Stimulated activated CD4-positive, alpha-beta T cell treated with anti-CD3 and anti-CD28 coated beads, Interleukin-1b, Interleukin-23, amount 100 ng/mL, for 24 hours (primary cell): Measurements from ENCODE around the gene ONECUT1.
"Not testable (repeated sequence)": the region's sequence is repeated elsewhere in the genome, so short reads cannot be mapped to it uniquely, and the experiment has no call there.

Experiments
- DNase-seq, 4 experiments: peaks; one replicate each; pipeline ENCODE4 v3.0.0-alpha.2; 2020; ENCODE audit warnings: low read depth in 4 of 4, low spot score in 1 of 4

The ONECUT1 gene

DNA sequence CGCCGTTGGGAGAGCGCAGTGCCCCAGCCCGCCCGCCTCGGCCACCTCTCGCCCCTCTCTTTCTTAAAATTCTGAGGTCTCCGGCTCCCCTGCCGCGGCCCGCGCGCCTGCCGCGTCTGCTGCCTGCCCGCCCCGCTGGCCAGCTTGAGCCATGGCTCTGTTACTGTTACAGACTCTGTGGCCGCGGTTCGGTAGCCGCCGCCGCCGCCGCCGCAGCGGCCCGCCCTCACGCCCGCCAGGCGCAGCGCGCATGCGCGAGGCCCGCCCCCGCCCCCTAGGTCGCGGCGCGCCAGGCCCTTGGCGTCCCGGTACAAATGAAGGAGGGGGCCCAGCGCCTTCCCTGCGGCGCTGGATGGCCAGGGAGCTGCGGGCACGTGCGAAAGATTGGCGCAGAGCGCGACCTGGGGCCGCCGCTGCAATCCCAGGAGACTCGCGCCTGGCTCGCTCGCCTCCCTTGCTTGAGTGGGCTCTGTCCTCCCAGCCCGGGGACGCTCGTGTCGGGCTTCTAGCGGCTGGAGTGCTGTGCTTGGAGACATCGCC, at the start of gene ONECUT1:
TSS of gene ONECUT1 (minus strand) at position 168 of the 540 bp plus-strand sequence. CDS start 452 bp downstream, outside the sequence.
- peak in 3 of 4 experiments; percentile 35 to 43 (median 38) for DNase-seq

- DNase-seq: no peak
Observed at GRCh38 chr15:52834379-52834778, 44.2 kb upstream of the ONECUT1 start.

GRCh38 chr15:52824169-52824942, 34.2 kb upstream of the ONECUT1 start:
- not testable (repeated sequence) for DNase-seq

- DNase-seq: no peak
Observed at GRCh38 chr15:52822475-52822874, 32.3 kb upstream of the ONECUT1 start.

DNA sequence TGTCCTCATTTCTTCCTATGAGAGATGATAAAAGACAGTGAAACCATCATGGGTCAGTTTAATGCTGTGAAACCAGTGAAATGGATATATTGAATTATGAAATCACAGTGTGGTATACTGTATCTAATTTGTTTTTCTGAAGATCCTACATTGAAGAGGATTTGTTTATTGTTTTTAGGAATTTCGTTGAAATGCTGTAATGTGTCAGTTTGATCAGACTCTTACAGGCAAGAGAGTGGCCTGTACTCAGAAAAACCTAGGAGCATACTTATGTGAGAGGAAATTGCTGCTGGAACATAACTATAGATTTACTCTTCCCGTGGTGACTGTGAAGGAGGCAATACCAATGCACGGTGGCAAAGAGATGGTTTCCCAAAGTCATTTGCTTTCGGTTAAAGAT, 29.1 kb upstream of the ONECUT1 start:
- DNase-seq: no peak

- DNase-seq: not testable (repeated sequence)
Observed at GRCh38 chr15:52815899-52816298, 25.8 kb upstream of the ONECUT1 start.

- DNase-seq: no peak
Observed at GRCh38 chr15:52808996-52809395, 18.9 kb upstream of the ONECUT1 start.

DNA sequence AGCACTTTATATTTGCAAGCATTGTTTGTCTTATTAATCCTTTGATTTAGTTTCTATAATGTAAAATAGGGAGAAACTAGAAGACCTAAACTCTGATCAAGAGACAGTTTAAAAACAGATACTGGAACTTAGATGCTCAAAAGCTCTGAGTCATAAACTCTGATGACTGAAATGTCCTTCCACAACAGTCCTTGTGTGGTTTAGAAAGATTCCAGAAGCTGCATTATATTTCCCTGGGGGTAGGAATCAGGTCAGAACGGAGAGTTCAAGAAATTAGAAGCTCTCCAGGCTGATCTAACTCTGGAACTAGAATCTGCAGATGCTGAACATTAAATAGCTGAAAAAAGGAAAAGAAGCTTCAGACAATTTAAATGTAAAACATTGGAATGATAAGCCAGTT, 18.3 kb upstream of the ONECUT1 start:
- DNase-seq: no peak

DNA sequence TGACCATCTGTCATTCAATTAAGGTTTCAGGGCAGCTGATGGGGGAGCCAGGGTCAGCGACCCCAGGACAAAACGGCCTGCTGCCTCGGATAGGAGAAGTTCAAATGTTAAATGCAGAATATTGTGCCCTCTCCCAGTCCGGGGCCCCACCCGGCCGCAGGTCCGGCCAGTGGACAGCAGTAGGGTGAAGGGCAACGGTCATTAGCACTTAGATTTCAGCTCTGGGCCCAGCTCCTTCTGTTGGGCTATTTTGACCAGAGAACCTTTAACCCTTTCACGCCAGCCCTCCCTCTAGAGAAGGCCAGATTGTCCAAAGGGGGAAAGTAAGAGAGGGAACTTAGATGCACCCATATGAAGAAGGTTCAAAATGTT, 16.1 kb upstream of the ONECUT1 start:
- DNase-seq: no peak

DNA sequence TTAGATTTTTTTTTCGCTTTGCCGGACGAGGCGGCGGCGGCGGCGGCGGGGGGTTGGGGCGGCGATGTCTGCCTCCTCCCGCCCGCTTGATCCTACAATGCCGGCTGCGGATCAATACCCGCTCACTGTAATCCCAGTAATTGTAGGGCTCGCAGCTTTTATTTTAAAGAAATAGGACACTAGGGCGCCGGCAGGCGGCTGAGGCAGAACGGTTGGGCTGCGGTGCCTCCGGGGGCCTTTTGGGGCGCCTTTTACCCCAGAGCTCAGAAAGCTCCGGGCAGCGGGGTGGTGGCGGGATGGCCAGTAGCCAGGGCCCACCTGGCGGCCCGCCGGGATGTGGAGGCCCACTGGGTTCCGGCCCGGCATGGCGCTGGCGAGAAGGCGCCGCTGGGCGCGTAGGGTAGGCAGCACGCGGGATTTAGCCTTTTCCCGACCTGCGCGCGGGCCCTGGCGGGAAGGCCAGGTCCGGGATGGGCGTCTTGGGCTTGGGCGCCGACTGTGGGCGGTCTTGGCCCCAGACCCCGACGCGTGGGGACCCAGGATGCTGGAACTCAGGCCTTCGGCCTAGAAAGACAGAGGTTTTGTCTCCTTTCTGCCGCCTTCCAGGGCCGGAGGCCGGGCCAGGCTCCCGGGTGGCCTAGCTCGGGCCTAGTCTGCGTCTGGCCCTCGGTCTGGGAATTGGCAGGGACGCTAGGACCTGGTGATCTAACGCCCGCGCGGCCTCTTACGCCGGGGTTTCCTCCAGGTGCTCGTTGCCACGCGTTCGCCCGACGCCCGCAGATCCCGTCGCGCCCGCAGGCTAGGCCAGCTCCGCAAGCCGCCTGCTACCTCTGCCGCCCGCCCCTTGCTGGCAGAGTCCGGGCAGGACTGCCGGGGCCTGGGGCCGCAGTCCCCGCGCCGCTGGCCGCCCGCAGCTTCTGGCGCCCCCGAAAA, 15.5 kb upstream of the ONECUT1 start:
- DNase-seq: no peak

DNA sequence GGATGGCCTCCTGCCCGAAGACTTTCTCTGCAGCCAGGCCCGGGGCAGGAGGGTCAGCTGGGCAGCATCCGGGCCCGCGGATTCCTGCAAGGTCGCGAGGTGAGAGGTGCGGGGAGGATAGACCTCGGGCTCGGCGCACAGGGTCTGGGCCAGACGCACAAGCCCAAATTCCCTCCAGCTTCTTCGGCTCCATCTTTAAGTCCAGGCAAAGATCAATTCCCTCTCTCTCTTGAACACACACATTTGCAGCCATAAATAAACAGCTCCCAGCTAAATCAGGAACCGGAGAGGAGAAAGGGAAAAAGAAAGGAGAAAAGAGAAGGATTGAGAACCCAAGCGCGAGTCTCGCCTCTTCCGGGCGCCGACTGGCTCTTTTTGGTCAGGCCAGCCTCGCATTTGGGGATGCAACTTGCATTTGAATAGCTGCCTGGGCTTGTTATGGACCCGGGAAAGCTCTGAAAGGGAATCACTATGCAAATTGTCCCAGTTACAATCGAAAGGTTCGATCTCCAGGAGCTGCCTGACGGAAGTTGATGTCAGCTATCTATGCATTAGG, 14.5 kb upstream of the ONECUT1 start:
- DNase-seq: no peak

DNA sequence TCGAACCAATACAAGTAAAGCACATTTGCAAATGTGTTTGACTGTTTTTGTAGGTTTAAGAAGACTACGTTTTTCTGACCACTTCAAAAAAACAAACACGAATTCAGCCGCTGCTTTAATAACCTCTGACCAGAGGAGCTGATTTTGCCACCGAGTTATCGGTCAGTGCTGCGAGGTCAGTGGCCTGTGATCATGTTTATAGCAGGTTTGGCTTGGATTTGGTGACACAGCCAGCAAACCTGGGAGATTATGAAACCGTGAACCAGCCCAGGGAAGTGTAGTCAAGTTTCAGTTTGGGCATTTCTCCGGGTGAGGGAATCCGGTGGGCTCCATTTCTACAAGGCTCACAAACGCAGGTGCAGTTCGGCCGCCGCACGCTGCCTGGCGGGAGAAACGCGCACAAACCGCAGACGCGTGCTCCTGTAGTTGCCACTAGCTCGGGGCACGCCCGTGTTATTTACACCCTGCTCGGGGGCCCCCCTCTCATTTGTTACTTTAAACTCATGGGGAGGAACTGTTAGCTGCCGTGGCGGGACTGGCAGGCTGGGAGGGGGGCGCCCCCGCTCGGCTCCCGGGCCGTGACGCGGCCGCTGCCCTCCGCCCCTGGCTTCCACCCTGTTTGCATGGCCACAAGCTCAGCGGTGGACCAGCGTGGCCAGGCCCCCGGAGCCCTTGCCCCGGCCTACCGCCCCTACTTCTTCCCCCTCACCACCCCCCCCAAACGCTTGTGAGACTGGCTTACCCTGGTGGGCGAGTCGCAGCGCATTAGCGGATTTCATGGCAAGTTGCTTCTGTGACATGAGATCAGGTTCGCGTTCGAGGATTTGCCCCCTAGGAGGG, 13.6 kb upstream of the ONECUT1 start:
- DNase-seq: no peak

GRCh38 chr15:52803108-52803466, 13.0 kb upstream of the ONECUT1 start:
- DNase-seq: no peak

DNA sequence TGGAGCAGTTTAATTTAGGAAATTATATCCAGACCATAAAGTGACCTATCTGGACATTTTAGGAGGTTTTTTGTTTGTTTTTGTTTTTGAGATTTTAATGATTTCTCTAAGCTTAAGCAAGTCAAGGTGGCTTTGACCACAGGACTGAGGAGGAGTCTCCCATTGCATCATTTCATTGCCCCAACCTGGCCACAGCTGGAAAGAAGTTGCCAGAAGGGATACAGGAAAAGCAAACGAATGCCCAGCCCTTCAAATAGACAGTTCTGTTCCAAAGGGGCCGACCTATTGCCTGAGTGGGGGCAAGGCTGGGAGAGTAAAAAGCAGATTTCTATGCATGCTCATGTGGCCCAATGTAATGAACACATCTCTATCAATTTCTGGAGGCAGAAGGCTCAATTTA, 12.0 kb upstream of the ONECUT1 start:
- no peak for DNase-seq

DNA sequence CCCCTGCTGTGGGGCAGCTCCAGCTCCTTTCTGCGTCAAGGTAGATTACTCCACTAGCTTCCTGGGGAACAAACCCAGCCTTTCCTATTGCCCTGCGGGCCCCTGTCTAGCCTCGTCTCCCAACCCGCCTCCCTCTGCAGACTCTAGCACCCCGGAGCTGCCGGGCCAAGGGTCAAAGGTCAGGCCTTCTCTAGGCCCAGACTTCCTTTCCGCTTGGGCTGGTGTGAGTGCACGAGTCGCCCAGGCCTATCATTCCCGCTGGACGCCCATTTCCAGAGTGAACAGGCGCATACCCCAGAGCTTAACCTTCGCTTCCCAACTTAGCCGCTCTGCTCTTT, 11.6 kb upstream of the ONECUT1 start:
- DNase-seq: no peak

DNA sequence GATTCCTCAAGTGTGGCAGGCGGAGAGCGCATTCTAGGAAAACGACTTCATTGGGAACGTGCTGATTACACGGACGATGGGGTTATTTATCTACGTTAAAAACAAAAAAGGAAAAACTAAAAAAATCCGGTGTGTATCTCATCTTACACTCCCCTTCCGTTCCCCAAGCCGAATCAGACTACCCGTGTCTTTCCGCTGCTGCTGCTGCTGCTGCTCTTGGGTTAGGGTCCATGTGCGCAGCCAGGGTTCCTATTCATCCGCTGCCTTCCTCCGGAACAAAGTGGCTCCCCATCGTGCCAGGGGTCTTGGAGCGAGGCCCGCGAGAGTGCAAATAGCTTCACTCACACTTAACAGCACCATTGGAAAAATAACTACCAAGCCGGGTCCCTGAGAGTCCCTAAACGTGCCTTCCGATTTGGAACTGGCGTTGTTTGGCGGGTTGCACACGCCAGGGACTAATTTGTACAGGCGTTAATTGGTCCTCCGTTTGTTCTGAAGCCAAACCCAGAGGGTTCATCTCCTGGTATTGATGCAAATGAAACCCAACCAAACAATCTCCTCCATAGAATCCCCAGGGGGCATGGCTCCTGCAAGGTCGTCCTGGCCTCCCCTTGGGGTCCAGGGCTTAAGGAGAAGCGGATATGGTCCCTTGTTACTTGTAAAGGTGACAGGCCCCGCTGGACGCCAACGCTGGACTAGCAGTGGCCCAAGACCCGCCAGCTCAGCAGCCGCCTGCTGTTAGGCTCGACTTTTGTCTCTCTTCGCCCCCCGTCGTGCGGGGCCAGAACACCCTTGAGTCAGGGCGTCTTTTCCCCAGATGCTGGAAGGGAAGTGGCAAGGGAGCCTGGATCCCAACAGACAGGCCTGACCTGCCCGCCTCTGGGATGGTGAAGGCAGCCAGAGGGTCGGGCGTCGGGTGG, 11.0 kb upstream of the ONECUT1 start:
- DNase-seq: no peak

GRCh38 chr15:52799145-52799811, 9.1 kb upstream of the ONECUT1 start:
- no peak for DNase-seq

DNA sequence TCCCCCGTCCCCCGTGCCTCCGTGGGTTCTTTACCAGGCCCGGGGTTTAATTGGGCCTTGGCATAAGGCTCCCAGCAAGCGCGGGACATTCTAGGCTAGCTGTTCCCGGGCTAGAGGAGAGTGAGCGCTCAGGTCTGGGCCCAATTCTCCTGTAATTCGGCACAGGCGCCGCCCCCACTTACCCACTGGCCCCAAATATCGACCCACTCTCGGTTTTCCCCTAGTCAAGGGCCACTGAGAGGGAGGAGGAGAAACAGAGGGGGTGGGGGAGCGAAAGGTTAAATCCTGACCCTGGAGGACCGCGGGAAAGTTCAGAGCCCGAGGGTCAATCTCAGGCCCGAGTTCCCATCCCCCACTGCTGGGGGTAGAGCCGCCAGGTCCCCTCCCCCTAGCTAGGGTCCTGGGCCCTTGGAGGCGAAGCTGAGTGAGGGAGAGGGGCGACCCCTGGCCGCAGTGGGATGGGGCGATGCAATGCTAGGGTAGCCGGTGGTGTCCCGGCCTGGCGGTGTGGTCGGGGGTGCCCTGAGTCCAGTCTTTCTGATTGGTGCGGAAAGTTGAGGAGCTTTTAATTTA, 8.5 kb upstream of the ONECUT1 start:
- no peak for DNase-seq
